ENCODE data around the gene DYNC1I1.

DYNC1I1 gene

DNA sequence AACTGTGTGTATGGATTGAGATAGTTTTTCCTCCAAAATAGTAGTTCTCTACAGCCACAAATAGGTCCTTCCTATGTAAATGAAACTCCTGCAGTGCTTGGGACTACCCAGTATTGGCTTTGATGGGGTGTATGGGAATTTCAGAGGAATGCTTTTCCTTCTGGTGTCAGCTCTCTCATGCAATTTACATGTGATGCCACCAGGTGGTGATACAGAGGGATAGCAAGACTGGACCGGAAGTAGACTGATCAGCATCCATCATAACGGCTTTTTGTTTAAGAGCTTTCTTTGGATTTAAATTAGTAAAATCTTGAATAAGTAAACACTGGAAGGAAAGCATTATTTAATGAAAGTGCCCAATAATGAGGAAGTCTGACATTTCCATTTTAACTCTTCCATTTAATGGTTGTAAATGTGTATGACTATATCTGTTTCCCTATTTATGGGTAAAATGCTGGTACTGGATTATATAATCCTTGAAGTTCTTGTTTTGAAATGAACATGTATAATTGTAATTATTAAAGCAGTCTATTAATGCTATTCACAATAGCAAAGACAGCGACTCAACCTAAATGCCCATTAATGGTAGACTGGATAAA, 22.7 kb downstream of the DYNC1I1 start:
- peak; percentile 8 for DNase-seq

GRCh38 chr7:95796617-95797016, 24.3 kb downstream of the DYNC1I1 start:
- no peak for DNase-seq

- DNase-seq: no peak
Measured at GRCh38 chr7:95798401-95798930, 26.1 kb downstream of the DYNC1I1 start.

DNA sequence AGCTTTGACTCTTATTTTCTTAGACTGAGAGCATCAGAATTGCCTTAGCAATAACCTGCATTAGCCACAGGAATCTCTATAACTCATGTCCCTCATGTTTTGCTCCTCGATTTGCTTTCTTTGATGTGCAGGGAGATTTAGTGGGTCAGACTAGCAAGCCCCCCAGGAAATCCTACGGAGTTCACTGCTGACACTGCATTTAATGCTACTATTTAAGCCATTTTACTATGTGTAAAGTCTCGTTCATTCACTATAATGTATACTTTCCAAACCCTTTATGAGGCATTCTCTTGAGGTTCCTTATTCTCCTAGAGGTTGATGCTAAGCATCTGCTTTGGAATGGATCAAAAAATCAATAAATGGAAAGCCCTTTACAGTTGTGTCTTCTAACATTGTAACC, 28.4 kb downstream of the DYNC1I1 start:
- DNase-seq: no peak

GRCh38 chr7:95802270-95802669, 29.9 kb downstream of the DYNC1I1 start:
- DNase-seq: no peak

DNA sequence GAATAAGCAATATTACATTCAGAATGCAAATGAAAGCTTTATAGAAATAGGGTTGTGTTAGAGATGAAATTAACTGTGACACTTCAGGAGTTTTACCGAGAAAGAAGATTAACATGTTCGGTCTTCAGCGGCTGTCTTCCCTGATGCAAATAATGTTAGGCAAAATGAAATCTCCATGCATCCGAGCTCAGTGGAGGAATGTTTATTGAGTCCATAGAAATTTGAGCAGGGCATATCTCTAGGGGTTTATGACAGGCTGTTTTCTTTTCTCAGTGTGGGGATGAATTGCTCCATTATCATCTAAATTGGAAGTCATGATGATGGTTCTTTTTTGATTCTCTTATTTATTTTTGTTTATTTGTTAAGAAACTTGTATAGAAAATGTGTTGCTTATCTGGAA, 31.7 kb downstream of the DYNC1I1 start:
- no peak for DNase-seq

DNA sequence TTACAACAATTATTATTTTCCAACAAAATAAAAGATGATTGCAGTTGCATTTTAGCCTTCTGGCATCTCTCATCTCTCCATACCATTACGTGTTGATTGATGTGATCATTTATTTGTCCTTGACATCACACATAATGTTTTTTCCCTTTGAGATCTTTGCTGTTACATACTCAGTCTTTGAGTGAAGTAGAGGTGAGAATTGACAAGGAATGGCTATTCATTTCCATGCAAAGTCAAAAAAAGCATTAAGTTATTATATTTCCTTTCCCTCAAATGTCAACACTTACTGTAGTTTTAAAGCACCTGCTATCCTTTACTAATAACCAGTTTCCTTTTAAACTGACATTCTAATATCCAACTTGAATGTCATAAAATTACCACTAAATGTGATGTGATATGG, 33.6 kb downstream of the DYNC1I1 start:
- DNase-seq: no peak

DNA sequence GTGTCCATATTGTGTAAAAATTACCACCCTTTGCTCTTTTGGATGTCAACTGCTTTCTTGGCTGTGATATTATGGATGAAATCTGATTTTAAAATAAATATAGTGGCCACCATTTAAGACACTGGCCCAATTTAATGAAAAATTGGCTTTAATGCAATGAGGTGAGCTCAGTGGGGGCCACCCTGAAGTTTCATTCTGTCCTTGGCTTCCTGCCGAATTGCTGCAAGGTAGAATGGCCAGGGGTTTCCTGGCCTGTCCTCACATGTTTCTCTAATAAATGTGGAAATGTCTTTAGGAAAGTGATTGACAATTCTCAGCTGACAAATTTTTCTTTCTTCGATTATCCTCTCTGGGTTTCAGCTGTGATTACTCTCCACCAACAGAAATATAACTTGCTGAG, 36.0 kb downstream of the DYNC1I1 start:
- no peak for DNase-seq

DNA sequence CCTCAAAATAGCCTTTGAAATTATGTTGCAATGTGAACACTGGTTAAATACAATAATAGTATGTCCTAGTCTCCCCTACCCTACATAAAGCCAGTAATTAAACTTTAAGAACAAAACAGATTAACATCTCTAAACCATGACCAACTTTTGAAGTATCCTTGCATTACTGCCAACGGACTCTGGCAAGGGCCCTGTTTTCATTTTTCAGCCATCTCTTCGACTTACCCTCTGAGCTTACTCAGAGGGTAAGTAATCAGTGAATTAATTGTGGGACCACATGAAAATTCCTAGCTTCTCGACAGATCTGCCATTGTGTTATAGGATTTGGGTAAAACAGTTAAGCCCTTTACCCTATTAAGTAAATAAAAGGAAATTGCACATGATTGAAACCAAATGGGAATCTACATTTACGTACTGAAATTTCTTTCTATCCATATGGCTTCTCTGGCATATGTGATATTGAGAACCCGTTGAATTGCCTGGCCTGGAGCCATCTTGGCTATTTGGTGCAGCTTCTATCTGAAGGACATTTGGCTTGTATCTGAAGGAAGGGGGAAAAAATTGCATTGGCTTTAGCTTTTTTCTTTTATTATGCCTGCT, 39.6 kb downstream of the DYNC1I1 start:
- DNase-seq: no peak

GRCh38 chr7:95814721-95815120, 42.4 kb downstream of the DYNC1I1 start:
- DNase-seq: no peak

DNA sequence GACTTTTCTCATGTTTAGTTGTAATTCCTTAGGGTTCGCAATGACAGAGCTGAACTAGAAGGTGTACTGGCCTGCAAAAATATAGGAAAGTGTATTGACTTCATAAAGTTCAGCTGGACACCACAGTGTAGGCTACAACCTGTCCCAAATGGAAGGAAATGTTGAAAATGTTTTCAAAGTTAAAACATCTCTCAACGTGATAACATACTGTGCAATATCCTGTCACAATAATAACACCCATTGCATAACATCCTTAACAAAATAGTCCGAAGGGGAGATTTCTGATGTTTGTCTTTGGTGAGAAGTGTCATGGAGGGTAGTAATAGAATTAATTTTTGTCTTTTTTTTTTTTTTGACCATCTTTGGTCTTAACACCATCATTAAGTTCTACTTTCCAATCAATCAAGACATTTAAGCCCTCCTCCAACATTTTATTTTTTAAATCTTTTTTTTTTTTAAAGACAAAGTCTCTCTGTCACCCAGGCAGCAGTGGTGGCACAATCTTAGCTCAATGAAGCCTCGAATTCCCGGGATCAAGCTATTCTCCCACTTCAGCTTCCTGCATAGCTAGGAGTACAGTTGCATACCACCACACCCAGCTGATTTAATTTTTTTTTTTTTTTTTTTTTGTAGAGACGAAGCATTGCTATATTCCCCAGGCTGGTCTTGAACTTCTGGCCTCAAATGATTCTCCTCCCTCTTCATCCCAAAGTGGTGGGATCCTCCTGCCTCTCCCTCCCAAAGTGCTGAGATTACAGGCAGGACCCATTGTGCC, 45.7 kb downstream of the DYNC1I1 start:
- DNase-seq: no peak

DNA sequence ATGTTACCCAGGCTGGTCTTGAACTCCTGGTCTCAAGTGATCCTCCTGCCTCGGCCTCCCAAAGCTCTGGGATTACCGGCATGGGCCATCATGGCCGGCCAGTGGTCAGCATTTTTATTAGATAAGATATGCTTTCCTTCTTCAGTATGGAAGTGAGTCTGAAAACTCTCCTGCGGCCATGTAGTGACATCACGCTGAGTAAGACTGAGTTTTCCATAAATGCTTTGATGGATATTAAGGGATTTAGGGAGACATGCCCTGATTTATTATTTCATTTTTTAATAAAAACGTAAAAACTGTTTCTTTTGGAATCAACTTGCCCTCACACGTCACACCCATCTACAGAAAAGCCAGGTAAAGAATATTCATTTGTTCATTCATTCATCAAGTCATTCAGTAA, 48.4 kb downstream of the DYNC1I1 start:
- DNase-seq: no peak

GRCh38 chr7:95822717-95823116, 50.4 kb downstream of the DYNC1I1 start:
- DNase-seq: no peak

GRCh38 chr7:95824616-95825015, 52.3 kb downstream of the DYNC1I1 start:
- DNase-seq: no peak

GRCh38 chr7:95828824-95829790, 56.8 kb downstream of the DYNC1I1 start:
- no peak for DNase-seq

DNA sequence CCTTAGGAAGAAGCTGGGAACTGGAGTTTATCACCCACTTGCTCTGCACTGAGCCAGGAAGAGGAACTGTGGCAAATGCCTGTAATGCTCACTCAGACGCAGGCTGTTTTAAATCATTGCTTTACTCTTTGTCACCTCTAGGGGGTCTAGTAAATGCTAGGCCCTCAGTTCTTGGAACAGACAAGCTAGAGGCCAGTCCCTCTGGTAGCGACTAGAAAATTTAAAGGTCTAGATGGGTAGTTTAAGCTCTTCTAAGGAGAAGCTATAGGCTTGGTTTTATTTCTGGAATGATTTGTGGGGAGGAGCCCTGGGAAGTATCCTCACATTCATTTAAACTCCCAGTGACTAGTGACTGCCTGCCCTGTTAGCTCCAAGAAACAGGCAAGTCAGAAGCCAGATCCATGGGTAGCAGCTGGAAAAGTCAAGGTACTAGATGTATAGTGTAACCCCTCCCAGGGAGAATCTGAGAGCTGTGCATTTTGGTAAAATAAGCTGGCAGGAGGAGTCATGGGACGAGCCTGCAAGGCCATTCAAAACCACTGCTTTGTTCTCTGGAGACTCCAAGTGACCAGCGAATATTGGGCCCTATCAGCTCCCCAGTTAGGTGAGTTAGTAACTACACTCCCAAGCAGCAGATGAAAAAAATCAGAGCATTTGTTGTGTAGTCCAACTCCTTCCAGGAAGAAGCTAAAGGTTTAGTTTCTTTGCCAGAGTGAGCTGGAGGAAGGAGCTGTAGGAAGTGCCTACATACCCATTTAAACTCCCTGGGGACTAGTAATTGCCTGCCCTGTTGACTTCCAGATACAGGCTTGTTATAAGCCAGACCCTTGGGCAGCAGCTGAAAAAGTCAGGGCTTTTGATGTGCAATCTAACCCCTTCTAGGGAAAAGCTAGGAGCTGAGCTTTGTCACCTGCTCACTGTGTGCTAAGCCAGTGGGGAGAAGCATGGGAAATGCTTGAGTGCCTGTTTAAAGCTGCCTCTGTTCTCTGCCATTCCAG, 68.9 kb downstream of the DYNC1I1 start:
- peak; percentile 10 for DNase-seq

- DNase-seq: no peak
Measured at GRCh38 chr7:95843286-95843685, 70.9 kb downstream of the DYNC1I1 start.

- no peak for DNase-seq
Measured at GRCh38 chr7:95845007-95845406, 72.7 kb downstream of the DYNC1I1 start.

GRCh38 chr7:95847061-95847460, 74.7 kb downstream of the DYNC1I1 start:
- no peak for DNase-seq

GRCh38 chr7:95859429-95859828, 87.1 kb downstream of the DYNC1I1 start:
- DNase-seq: no peak

GRCh38 chr7:95861041-95861440, 88.7 kb downstream of the DYNC1I1 start:
- no peak for DNase-seq

DNA sequence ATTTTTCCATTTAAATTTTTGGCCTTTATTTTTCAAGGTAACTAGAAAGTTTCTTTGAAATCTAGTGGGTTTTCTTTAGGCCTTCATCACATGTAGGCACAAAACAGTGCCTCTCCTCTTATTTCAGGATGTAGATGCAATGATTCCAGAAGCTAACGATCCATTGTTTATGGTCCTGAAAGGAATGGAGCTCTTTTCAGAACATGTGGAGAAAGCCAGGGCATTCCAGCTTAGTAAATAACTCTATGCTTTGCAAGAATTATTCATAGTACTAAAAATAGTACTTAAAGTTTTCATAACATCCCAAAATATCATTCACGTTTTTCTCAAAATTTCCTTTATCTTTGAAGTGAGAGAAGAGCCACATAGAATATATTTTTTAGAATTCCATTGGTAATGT, 91.3 kb downstream of the DYNC1I1 start:
- DNase-seq: no peak

All from activated CD4-positive, alpha-beta T cell treated with anti-CD3 and anti-CD28 coated beads, Interleukin-10, Interleukin-2, amounts not matched to agents 100 ng/mL and 50 ng/mL, durations not matched to agents 16 hours and 8 hours (primary cell).